Astrocyte (in vitro differentiated cells and primary cell): Measurements from ENCODE around the gene SLC19A1.

Experiments
- CTCF ChIP-seq: IDR thresholded peaks from 2 replicates; pipeline ENCODE4 v1.5.1; 2011; ENCODE audit warnings: low read depth, mild to moderate bottlenecking, inconsistent platforms, low read length, moderate library complexity; ENCODE audit not compliant: insufficient read depth
- EZH2 ChIP-seq: IDR thresholded peaks from 2 replicates; pipeline ENCODE4 v1.6.1; 2012; ENCODE audit warnings: mild to moderate bottlenecking, low read length, inconsistent platforms; ENCODE audit not compliant: insufficient read depth

GRCh38 chr21:45516671-45517151, 25.5 kb downstream of the SLC19A1 start:
- TF ChIP-seq CTCF (no peak), EZH2 (no peak)
